H54 (cell line): ENCODE data around the gene LONRF2.
"Not testable (repeated sequence)": the region's sequence is repeated elsewhere in the genome, so short reads cannot be mapped to it uniquely, and the experiment has no call there.

Experiments used
- DNase-seq: peaks from one replicate; pipeline ENCODE4 v3.0.0; 2011; ENCODE audit warnings: low spot score, mixed read lengths; ENCODE audit not compliant: insufficient read length
- FAIRE-seq: peaks from 3 replicates; lab custom pipeline; 2011; peaks lifted over from hg19 to GRCh38; lab: Jason Lieb, UNC
- POLR2A ChIP-seq: IDR thresholded peaks from 2 replicates; pipeline ENCODE4 v1.6.1; 2011; ENCODE audit warnings: low read depth, mild to moderate bottlenecking, low read length

The LONRF2 gene

DNA sequence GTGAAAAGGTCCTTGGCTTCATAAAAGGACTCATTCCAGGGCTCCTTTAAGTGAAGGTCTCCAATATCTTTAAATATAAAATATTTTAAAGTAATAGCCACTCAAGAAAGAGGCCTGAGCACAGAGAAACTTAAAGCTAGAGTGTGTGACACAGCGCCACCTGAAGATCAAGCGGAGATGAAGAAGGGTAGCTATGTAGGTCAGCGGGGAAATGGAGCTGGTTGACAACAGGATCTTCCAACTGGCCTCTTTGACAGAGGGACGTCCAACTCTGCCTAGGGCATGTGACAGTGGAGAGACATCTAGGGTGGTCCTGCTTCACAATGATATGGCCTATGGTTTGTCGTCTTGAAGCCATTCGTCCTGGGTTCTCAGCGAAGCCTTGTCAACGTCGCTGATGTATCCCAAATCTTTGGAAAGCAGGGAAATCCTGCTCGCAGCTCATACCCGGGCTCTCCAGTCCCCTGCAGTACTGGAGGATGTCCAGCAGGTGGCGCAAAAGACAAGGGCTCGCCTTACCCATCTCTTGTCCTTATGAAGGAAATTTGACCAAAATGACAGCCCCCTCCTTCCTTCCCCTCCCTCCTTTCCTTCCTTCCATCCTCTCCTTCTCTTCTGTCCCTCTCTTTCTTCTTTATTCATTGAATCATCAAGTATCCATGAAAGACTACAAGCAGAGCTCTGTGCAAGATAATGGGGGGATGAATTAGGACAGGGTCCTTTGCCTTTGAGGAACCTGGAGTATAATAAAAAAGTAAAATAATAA lies 59.6 kb downstream of the LONRF2 start:
- DNase-seq (peak; percentile 65), FAIRE-seq (peak; percentile 57)
- TF ChIP-seq POLR2A = no peak

DNA sequence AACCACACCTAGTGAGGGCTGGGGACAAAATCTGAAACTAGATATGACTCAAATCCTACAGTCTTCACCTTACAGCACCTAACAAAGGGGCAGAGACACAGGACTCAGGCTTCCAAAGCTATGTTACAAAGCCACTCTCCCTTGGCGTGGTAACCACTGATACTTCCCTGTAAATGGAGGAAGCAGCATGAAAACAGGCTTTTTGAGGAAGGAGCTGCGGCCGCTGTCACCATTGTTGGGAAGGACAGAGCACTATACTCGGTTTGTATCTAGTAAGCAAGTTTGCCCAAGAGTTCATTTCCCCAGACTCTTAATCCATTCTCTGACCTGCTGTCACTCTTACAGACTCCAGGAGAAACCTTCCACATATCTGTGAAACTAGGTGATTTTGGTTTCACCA lies 60.3 kb downstream of the LONRF2 start:
- no peak for TF ChIP-seq POLR2A
- FAIRE-seq = no peak

DNA sequence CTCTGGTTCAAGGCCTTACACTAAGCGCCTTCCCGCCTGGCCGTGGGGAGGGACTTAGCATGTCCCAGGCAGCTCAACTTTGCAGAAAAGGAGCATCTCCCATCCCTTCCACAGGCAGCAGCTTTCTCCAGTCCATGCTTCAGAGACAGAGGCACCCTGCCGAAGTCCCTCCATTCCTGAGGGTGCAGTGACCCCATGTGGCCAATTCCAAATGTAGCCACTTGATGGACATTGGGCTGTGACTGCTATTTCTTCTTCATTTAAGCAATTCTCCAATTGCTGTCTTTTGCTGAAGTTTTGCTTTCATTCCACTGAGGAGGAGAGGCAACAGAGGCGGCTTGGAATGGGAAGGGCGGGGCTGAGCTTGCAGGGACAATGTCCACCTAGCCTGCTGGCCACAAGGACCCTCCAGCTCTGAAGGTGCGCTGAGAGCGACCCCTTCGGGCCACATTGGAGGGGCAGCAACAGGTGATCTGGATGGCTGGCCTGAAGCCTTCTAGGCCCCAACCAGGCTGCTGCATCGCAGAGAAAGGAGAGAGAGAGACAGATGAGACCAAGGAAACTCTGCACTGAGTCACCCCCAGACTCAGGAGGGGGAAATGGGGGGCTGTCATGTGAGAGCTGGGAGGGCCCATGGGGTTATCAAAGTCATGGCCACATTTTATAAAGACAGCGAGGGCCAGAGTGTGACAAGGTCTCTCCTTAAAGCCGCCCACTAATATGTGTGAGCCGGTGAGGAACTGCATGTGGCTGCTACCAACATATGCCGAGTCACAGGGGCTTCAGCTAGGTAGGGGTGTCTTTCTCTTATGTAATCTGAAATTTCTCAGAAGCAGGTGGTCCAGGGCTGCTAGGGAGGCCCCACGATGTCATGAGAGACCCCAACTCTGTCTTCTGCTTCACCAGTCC lies 61.3 kb downstream of the LONRF2 start:
- TF ChIP-seq POLR2A = no peak
- no peak for FAIRE-seq
- peak; percentile 75 for DNase-seq

More for the DNA sequence above, 60.3 kb downstream of the LONRF2 start:
- DNase-seq = no peak

DNA sequence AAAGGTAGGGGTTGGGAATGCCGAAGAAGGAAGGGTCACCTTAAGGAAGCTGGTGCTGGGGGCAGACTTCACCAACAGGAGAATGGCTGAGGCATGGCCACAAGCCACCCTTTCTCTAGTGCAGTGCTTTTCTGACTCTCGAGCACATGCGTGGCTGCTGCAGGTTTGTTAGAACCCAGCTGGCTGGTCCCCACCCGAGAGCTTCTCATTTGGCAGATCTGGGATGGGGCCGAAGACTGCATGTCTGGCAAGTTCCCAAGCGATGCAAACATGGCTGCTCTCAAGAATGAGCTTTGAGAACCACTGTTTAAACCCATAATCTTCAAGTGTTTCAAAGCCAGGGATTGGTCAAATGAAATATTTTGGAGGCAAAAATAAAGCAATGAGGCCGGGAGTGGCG lies 63.2 kb downstream of the LONRF2 start:
- FAIRE-seq (no peak), DNase-seq (no peak)
- TF ChIP-seq POLR2A = no peak

DNA sequence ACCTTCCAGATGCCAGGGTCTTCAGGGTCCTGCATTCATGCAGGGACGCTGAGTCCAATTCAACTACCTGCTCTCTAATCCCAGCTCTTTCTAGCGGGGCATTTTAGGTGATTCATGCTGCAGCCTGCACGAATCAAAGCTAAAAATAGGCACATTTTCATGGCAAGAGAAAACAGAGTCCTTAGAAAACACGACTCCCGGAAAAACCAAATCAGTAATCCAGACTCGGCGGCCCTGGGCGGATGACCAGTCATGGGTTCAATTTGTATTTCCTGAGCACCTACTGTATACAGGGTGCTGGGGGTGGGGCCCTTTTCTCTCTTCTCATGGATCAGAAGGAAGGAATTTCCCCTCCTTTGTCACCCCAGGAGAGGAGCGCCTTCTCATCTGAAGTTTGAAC lies 64.4 kb downstream of the LONRF2 start:
- TF ChIP-seq POLR2A = no peak
- FAIRE-seq = no peak
- peak; percentile 35 for DNase-seq

DNA sequence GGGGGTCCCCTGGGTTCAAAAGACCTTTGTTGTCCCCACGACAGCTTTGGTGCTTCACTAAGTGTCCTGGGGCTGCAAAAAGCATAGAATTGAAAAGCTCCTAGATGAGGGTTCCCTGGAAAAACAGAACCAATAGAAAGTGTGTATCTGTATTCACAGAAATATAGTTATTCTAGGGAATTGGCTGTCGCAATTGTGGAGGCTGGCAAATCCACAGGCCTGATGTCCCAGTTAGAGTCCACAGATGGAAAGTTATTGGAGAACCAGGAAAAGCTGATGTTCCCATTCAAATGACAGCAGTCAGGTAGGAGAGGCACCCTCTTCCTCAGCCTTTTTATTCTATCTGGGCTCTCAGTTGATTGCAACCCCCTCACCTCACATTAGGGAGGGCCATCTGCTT lies 65.5 kb downstream of the LONRF2 start:
- TF ChIP-seq POLR2A = no peak
- DNase-seq (no peak), FAIRE-seq (no peak)

DNA sequence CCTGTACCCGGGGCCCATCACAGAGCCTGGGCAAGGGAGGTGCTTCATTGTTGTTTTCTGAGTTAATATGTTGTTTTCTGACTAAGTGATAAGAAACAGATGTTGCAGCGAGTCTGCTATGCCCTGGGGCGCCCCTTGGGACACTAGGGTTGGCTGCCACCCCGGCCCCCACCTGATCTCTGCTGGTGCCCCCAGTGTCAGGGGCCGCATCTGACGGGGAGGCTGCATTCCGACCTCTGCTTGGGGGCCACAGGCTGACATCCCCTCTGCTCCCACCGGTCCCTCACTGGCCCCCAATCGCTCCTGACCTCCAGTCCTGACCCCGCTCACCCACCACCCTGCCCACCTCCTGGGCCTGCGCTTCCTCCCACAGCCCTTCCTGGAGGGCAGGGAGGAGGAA lies 65.9 kb downstream of the LONRF2 start:
- FAIRE-seq = no peak
- DNase-seq = no peak

DNA sequence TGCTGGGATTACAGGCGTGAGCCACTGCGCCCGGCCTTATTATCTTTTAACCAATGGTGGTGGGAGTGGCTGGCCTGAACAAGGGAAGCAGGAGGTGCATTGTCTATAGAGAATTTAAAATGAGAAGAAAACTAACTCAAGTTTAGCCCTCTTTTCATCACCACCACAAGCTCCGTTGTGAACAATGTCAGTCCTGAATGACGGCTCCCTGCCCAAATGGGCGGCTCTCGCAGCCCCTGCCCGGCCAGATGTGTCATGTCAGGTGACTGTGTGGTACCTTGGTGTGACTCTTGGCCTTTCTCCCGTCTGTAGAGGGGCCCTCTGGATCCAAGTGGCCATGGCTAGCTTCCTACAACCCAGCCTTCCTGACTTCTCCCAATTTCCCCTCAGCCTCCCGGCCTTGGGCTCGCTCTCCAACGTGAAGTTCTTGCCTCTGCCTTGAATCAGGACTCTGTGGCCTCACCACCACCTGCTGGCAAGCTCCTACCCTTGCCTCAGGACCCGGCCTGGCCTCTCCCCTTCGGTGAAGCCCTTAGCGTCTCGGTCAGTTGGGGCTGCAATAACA lies 67.6 kb downstream of the LONRF2 start:
- no peak for TF ChIP-seq POLR2A
- DNase-seq (no peak), FAIRE-seq (no peak)

More for the DNA sequence above, 65.9 kb downstream of the LONRF2 start:
- no peak for TF ChIP-seq POLR2A

DNA sequence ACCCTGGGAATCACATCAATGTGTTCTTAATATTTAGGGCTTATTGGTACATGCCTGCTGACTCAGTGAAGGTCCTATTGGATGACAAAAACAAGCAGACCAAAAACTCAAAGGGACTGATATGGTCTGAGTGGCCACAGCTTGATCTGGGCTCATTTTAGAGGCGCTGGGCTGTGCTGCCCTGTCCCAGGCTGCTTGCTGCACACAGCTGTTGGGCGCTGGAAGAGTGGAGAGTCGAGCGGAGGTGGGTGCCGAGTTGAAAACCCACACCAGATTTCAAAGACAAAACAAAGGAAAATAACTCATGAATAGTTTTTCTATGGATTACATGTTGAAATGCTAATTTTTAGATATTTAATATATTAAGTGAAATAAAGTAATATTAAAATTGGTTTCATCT lies 68.5 kb downstream of the LONRF2 start:
- FAIRE-seq (no peak), DNase-seq (no peak)
- no peak for TF ChIP-seq POLR2A

DNA sequence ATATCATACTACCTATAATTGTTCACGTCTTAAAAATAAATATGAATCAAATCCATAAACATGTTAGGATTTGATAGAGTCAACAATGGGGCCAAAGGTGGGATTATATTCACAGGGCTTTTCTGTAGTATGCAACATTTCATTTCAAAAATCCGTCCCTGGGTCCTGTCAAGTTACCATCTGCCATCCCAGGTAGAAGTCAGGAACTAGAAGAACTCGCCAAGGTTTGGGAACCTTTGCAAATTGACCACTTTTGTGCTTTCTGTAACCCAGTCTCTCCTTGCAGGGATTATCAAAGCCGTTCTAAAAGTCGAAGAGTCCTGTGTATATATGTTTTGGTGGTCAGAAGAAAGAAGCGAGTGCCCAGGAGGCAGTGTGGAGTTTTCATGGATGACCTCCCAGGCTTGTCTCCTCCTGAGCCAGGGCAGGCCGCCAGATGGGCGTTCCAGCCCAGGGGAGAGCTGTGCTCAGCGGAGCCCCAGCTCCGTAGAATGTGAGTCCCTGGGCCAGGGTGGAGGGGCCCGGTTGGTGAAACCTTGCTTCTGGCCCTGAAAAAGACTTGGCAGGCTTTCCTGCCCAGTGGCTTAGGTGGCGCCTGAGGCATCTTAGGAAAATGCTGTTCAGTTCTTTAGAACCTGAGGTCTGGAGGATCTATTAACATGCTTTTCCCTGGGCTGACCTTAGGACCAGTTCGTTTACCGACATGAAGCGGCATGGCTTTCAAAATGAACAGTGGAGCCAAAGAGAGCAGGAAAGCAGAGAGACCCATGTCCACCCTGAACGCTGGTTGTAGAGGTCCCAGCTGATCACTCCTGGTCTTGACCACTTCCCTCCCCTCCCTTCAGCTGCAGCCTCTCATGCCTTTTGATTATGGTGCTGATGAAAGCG lies 69.2 kb downstream of the LONRF2 start:
- DNase-seq (no peak), FAIRE-seq (no peak)
- no peak for TF ChIP-seq POLR2A

DNA sequence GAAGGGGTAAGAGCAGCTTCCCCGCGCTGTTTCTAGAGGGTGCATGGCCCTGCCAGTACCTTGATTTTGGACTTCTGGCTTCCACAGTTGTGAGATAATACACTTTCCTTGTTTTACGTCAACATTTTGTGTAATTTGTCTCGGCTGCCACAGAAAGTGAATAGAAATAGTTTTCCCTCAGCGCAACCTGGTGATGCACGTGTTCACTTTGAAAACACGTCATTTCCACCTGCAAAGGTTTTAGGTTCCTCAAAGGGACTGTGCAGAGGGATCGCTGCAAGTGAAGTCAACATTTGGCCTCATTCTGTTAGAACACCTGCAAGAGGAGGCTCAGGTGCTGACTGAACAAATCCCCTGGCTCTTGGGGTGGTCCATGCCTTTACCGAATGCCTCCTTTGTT lies 71.7 kb downstream of the LONRF2 start:
- DNase-seq (no peak), FAIRE-seq (no peak)
- no peak for TF ChIP-seq POLR2A

DNA sequence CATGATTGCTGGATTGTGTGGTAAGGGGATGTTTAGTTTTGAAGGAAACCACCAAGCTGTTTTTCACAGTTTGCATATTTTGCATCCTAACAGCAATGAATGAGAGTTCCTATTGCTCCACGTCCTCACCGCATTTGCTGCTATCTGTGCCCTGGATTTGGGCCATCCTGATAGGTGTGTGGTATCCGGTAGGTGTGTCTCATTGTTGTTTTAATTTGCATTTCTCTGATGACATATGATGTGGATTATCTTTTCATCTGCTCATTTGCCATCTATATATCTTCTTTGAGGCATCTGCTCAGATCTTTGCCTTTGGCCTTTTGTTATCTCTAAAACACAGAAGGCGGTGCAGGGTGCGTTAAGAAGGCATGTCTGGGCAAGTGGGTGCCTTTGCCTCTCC lies 73.3 kb downstream of the LONRF2 start:
- FAIRE-seq = no peak
- TF ChIP-seq POLR2A = no peak
- no peak for DNase-seq

DNA sequence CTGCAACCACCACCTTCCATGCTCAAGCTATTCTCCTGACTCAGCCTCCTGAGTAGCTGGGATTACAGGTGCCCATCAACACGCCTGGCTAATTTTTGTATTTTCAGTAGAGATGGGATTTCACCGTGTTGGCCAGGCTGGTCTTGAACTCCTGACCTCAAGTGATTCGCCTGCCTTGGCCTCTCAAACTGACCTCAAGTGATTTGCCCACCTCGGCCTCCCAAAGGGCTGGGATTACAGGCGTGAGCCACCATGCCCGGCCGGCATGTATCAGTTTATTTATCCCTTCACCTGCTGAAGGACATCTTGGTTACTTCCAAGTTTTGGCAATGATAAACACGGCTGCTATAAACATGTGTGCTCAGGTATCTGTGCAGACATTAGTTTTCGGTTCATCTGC lies 73.7 kb downstream of the LONRF2 start:
- not testable (repeated sequence) for FAIRE-seq, DNase-seq
